Keratinocyte (primary cell): ENCODE measurements around the gene TRPC4. TPM values are rescaled to one million over a fixed set of nuclear protein-coding genes. Genes with fewer than 3 reads are reported as not detected.

Source experiments
- DNase-seq: peaks from one replicate; pipeline ENCODE4 v3.0.0-alpha.2; 2011; ENCODE audit warnings: low read depth, missing footprints, low spot score
- FAIRE-seq: peaks from 2 replicates; lab custom pipeline; 2011; peaks lifted over from hg19 to GRCh38; lab: Jason Lieb, UNC
- H2AFZ ChIP-seq: 2 replicates; pipeline ENCODE4 v1.6.0; 2012; ENCODE audit warnings: low read length, control low read depth, inconsistent platforms; ENCODE audit not compliant: control insufficient read depth
- H3K27ac ChIP-seq: 2 replicates; pipeline ENCODE4 v1.5.1; 2011; ENCODE audit warnings: low read length; ENCODE audit not compliant: control insufficient read depth, insufficient read depth
- H3K27me3 ChIP-seq: 3 replicates; pipeline ENCODE4 v1.6.0; 2011; ENCODE audit warnings: low read length; ENCODE audit not compliant: control insufficient read depth, insufficient read depth; ENCODE audit errors: extremely low read depth
- H3K36me3 ChIP-seq, 2 experiments: 2 replicates in 1 of 2; 3 replicates in 1 of 2; pipeline ENCODE4 v1.5.1; 2011; ENCODE audit warnings: low read length in 2 of 2, mild to moderate bottlenecking in 1 of 2; ENCODE audit not compliant: control insufficient read depth in 2 of 2, insufficient read depth in 2 of 2; ENCODE audit errors: extremely low read depth in 1 of 2
- H3K4me1 ChIP-seq: 3 replicates; pipeline ENCODE4 v1.5.1; 2011; ENCODE audit warnings: low read length; ENCODE audit not compliant: control insufficient read depth, insufficient read depth; ENCODE audit errors: extremely low read depth
- H3K4me2 ChIP-seq: 3 replicates; pipeline ENCODE4 v1.6.0; 2011; ENCODE audit warnings: low read depth, low read length; ENCODE audit not compliant: control insufficient read depth, insufficient read depth; ENCODE audit errors: extremely low read depth
- H3K4me3 ChIP-seq, 3 experiments: fragments of 200-600 bp in 1 of 3; sonication (generic) in 1 of 3; 2 replicates in 2 of 3; 3 replicates in 1 of 3; pipeline ENCODE4 v1.5.1; 2011 to 2016; ENCODE audit warnings: low read length in 3 of 3, mild to moderate bottlenecking in 3 of 3, control low read depth in 2 of 3, inconsistent platforms in 1 of 3, low read depth in 1 of 3, mixed read lengths in 1 of 3, mixed run types in 1 of 3, moderate library complexity in 1 of 3; ENCODE audit not compliant: control insufficient read depth in 2 of 3, insufficient read depth in 2 of 3; ENCODE audit errors: extremely low read depth in 1 of 3
- H3K79me2 ChIP-seq: 2 replicates; pipeline ENCODE4 v1.6.0; 2012; ENCODE audit warnings: low read length; ENCODE audit not compliant: control insufficient read depth, insufficient read depth
- H3K9ac ChIP-seq: 3 replicates; pipeline ENCODE4 v1.6.0; 2011; ENCODE audit warnings: low read length; ENCODE audit not compliant: control insufficient read depth, insufficient read depth; ENCODE audit errors: extremely low read depth
- H3K9me1 ChIP-seq: 3 replicates; pipeline ENCODE4 v1.6.0; 2011; ENCODE audit warnings: low read length; ENCODE audit not compliant: control insufficient read depth, insufficient read depth; ENCODE audit errors: extremely low read depth
- H3K9me3 ChIP-seq: 2 replicates; pipeline ENCODE4 v1.5.1; 2012; ENCODE audit warnings: low read depth, low read length; ENCODE audit not compliant: control insufficient read depth
- H4K20me1 ChIP-seq: 3 replicates; pipeline ENCODE4 v1.6.0; 2011; ENCODE audit warnings: low read length; ENCODE audit not compliant: control insufficient read depth, insufficient read depth; ENCODE audit errors: extremely low read depth
- CTCF ChIP-seq, 3 experiments: IDR thresholded peaks in 1 of 3; conservative IDR thresholded peaks in 1 of 3; optimal IDR thresholded peaks in 1 of 3; 2 replicates in 2 of 3; 3 replicates in 1 of 3; pipeline versions ENCODE3 to v1.5.1; 2011; ENCODE audit warnings: low read length in 3 of 3, mild to moderate bottlenecking in 3 of 3, moderate library complexity in 2 of 3, control low read depth in 1 of 3, inconsistent platforms in 1 of 3; ENCODE audit not compliant: insufficient read depth in 2 of 3; ENCODE audit errors: extremely low read depth in 1 of 3
- EZH2 ChIP-seq: IDR thresholded peaks from one replicate; pipeline ENCODE4 v1.6.1; 2012; ENCODE audit warnings: inconsistent platforms, mild to moderate bottlenecking, low read length, moderate library complexity
- dilution Hi-C: fragments of 300-500 bp; cut with MboI; formaldehyde crosslinking; loops from one replicate; pipeline ENCODE4 v1.7.0; 2020; ENCODE audit warnings: low sequenced_read_pairs; ENCODE audit not compliant: extremely low pct_ligation_motif_present
- polyA plus RNA-seq, 5 experiments: library from polyadenylated mRNA; depleted of rRNA in 3 of 5; stranded (reverse) in 3 of 5; stranded (forward) in 1 of 5; unstranded in 1 of 5; fragments of >200 nt; gene quantifications; 1 replicate in 1 of 5; 2 replicates in 3 of 5; 3 replicates in 1 of 5; pipeline versions ENCODE4 v1.2.1 to v1.2.3, GENCODE V29; 2011 to 2012; ENCODE audit warnings: missing spikeins in 2 of 5, low read depth in 1 of 5, low replicate concordance in 1 of 5

TRPC4 gene
- polyA plus RNA-seq, 1 donor (not counting 4 experiments of a cell fraction or from before 2014, with no cell fraction given): not detected

GRCh38 chr13:37645181-37645740, 224.3 kb downstream of the TRPC4 start:
- TF ChIP-seq CTCF (optimal IDR thresholded peaks at IDR 0.05 in 1 of 3, IDR thresholded peaks at IDR 0.05 in 1 of 3, conservative IDR thresholded peaks at IDR 0.05 in 1 of 3; ENCODE audit: extremely low read depth in 1 of 3, insufficient read depth in 2 of 3, low read length in 3 of 3): no peak
- no peak for TF ChIP-seq EZH2
- FAIRE-seq (no peak), DNase-seq (no peak)
- H3K36me3 ChIP-seq: no peaks in the 10 kb centered on the region
- dilution Hi-C loops: no loop called here
- H3K27me3 ChIP-seq: no peaks in the 10 kb centered on the region
- no peaks in the 10 kb centered on the region for H3K9me3 ChIP-seq
- no peak overlapping the region for H2AFZ ChIP-seq
- H3K4me3 ChIP-seq: no peak overlapping the region
- no peak overlapping the region for H3K27ac ChIP-seq
- no peak overlapping the region for H3K9ac ChIP-seq
- no peaks in the 10 kb centered on the region for H4K20me1 ChIP-seq
- no peak overlapping the region for H3K4me2 ChIP-seq
- H3K9me1 ChIP-seq: no peaks in the 10 kb centered on the region
- H3K4me1 ChIP-seq: no peaks in the 10 kb centered on the region
- no peaks in the 10 kb centered on the region for H3K79me2 ChIP-seq

GRCh38 chr13:37641391-37641790, 228.2 kb downstream of the TRPC4 start:
- FAIRE-seq: no peak
- Histone ChIP-seq H3K79me2 (no peaks in the 10 kb centered on the region), H3K27me3 (no peaks in the 10 kb centered on the region), H3K9me3 (no peaks in the 10 kb centered on the region), H3K9ac (no peak overlapping the region), H4K20me1 (no peaks in the 10 kb centered on the region), H2AFZ (no peak overlapping the region), H3K4me1 (no peaks in the 10 kb centered on the region), H3K4me2 (no peak overlapping the region), H3K4me3 (no peak overlapping the region), H3K9me1 (no peaks in the 10 kb centered on the region), H3K36me3 (no peaks in the 10 kb centered on the region), H3K27ac (no peak overlapping the region)
- TF ChIP-seq EZH2: no peak
- TF ChIP-seq CTCF (optimal IDR thresholded peaks at IDR 0.05 in 1 of 3, IDR thresholded peaks at IDR 0.05 in 1 of 3, conservative IDR thresholded peaks at IDR 0.05 in 1 of 3; ENCODE audit: extremely low read depth in 1 of 3, insufficient read depth in 2 of 3, low read length in 3 of 3): no peak
- DNase-seq: no peak
- dilution Hi-C loops: no loop called here
